ENCODE data around the gene RASEF.
"Not testable (repeated sequence)": the region's sequence is repeated elsewhere in the genome, so short reads cannot be mapped to it uniquely, and the experiment has no call there.

The RASEF gene

GRCh38 chr9:83062651-83063527 lies at the start of gene RASEF:
RASEF (minus strand) TSS chr9:83063142; CDS start chr9:83062867, 275 bp downstream.
- DNase-seq: no peak

- no peak for DNase-seq
Observed at GRCh38 chr9:83111169-83111568, 48.2 kb upstream of the RASEF start.

GRCh38 chr9:83109296-83109695 lies 46.4 kb upstream of the RASEF start:
- no peak for DNase-seq

GRCh38 chr9:83108208-83108607 lies 45.3 kb upstream of the RASEF start:
- no peak for DNase-seq

- DNase-seq: no peak
Observed at GRCh38 chr9:83106772-83107171, 43.8 kb upstream of the RASEF start.

GRCh38 chr9:83106263-83106662 lies 43.3 kb upstream of the RASEF start:
- DNase-seq: no peak

GRCh38 chr9:83097633-83098032 lies 34.7 kb upstream of the RASEF start:
- DNase-seq: no peak

GRCh38 chr9:83093311-83093710 lies 30.4 kb upstream of the RASEF start:
- not testable (repeated sequence) for DNase-seq

- no peak for DNase-seq
Observed at GRCh38 chr9:83081846-83082245, 18.9 kb upstream of the RASEF start.

GRCh38 chr9:83081010-83081409 lies 18.1 kb upstream of the RASEF start:
- no peak for DNase-seq

GRCh38 chr9:83075932-83076331 lies 13.0 kb upstream of the RASEF start:
- not testable (repeated sequence) for DNase-seq

GRCh38 chr9:83072498-83072897 lies 9.6 kb upstream of the RASEF start:
- not testable (repeated sequence) for DNase-seq

GRCh38 chr9:83071626-83072025 lies 8.7 kb upstream of the RASEF start:
- DNase-seq: no peak

- no peak for DNase-seq
Observed at GRCh38 chr9:83070261-83070660, 7.3 kb upstream of the RASEF start.

GRCh38 chr9:83069651-83070050 lies 6.7 kb upstream of the RASEF start:
- no peak for DNase-seq

- no peak for DNase-seq
Observed at GRCh38 chr9:83068414-83068813, 5.5 kb upstream of the RASEF start.

GRCh38 chr9:83067579-83067978 lies 4.6 kb upstream of the RASEF start:
- no peak for DNase-seq

GRCh38 chr9:83066771-83067170 lies 3.8 kb upstream of the RASEF start:
- DNase-seq: no peak

- DNase-seq: no peak
Observed at GRCh38 chr9:83065233-83065632, 2.3 kb upstream of the RASEF start.

- DNase-seq: no peak
Observed at GRCh38 chr9:83061990-83062650, 822 bp downstream of the RASEF start.

GRCh38 chr9:83061036-83061435 lies 1.9 kb downstream of the RASEF start:
- no peak for DNase-seq

- DNase-seq: no peak
Observed at GRCh38 chr9:83060556-83060955, 2.4 kb downstream of the RASEF start.

- no peak for DNase-seq
Observed at GRCh38 chr9:83059417-83059816, 3.5 kb downstream of the RASEF start.

GRCh38 chr9:83056911-83057310 lies 6.0 kb downstream of the RASEF start:
- DNase-seq: no peak
